ENCODE measurements around the gene USP48.

The USP48 gene

DNA sequence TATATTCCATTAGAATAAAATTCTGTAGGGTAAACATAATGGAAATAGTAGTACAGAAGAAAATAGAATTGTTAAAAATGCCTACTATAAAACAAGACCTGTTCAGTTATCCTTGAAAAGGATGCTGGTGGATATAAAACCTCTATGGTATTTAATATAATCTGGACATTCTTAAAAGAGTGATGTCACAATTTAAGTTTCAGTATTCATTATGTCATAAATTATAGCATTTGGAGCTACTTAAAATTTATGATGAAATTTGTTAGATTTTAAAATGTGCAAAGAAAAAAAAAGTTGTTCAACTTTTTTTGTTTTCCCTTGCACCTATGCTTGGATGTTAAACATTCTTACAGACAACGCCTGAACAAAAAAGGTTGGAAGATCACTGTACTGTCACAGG, 50.3 kb downstream of the USP48 start:
- no peak for DNase-seq (ENCODE audit: low read depth)
- H3K4me3 ChIP-seq (ENCODE audit: low read depth, low read length) = no peak overlapping the region
- TF ChIP-seq, protein P1, sequence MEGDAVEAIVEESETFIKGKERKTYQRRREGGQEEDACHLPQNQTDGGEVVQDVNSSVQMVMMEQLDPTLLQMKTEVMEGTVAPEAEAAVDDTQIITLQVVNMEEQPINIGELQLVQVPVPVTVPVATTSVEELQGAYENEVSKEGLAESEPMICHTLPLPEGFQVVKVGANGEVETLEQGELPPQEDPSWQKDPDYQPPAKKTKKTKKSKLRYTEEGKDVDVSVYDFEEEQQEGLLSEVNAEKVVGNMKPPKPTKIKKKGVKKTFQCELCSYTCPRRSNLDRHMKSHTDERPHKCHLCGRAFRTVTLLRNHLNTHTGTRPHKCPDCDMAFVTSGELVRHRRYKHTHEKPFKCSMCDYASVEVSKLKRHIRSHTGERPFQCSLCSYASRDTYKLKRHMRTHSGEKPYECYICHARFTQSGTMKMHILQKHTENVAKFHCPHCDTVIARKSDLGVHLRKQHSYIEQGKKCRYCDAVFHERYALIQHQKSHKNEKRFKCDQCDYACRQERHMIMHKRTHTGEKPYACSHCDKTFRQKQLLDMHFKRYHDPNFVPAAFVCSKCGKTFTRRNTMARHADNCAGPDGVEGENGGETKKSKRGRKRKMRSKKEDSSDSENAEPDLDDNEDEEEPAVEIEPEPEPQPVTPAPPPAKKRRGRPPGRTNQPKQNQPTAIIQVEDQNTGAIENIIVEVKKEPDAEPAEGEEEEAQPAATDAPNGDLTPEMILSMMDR (IDR thresholded peaks at IDR 0.05; ENCODE audit: insufficient read depth, low read depth, low read length, missing control alignments) = no peak

GRCh38 chr1:21725748-21726392, 57.1 kb downstream of the USP48 start:
- H3K4me3 ChIP-seq (ENCODE audit: low read depth, low read length) = no peak overlapping the region
- DNase-seq (ENCODE audit: low read depth) = no peak
- TF ChIP-seq, protein P1 (IDR thresholded peaks at IDR 0.05; ENCODE audit: insufficient read depth, low read depth, low read length, missing control alignments) = no peak

GRCh38 chr1:21724570-21724969, 58.4 kb downstream of the USP48 start:
- TF ChIP-seq, protein P1 (IDR thresholded peaks at IDR 0.05; ENCODE audit: insufficient read depth, low read depth, low read length, missing control alignments) = no peak
- no peak overlapping the region for H3K4me3 ChIP-seq (ENCODE audit: low read depth, low read length)
- DNase-seq (ENCODE audit: low read depth) = no peak

DNA sequence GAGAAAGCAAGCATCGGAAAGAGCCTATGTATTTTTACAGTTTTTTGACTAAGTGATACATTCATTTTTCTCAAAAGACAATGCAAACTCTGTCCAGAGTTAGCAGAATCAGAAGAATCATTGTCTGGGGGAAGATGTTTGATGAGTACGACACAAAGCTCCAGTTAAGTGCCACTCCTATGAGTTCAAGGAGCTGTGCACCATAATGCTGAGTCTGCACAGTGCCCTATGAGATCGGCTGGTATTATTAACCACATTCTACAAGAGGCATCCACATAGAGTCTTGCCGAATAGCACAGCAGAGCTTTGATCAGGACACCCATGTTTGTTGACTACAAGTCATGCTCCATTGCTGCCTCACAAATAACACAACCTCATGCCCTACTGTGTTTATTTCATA, 58.9 kb downstream of the USP48 start:
- DNase-seq (ENCODE audit: low read depth) = no peak
- no peak overlapping the region for H3K4me3 ChIP-seq (ENCODE audit: low read depth, low read length)
- TF ChIP-seq, protein P1 (IDR thresholded peaks at IDR 0.05; ENCODE audit: insufficient read depth, low read depth, low read length, missing control alignments) = no peak

- no peak for DNase-seq (ENCODE audit: low read depth)
- TF ChIP-seq, protein P1 (IDR thresholded peaks at IDR 0.05; ENCODE audit: insufficient read depth, low read depth, low read length, missing control alignments) = no peak
- no peak overlapping the region for H3K4me3 ChIP-seq (ENCODE audit: low read depth, low read length)
Observed at GRCh38 chr1:21721295-21721985, 61.5 kb downstream of the USP48 start.

GRCh38 chr1:21716169-21716568, 66.8 kb downstream of the USP48 start:
- no peak for DNase-seq (ENCODE audit: low read depth)
- H3K4me3 ChIP-seq (ENCODE audit: low read depth, low read length) = no peak overlapping the region
- TF ChIP-seq, protein P1 (IDR thresholded peaks at IDR 0.05; ENCODE audit: insufficient read depth, low read depth, low read length, missing control alignments) = no peak
